Endodermal cell (in vitro differentiated cells): ENCODE results near the gene COX8C. TPM values are rescaled to one million over a fixed set of nuclear protein-coding genes. Genes with fewer than 3 reads are reported as not detected.

Experiments used
- total RNA-seq, 2 donors: library from RNA; stranded (reverse); fragmentation: NEBNext Ultra II Directional in 1 of 2; extraction: Animal tissue kit (Norgen Biotek cat#: 25700) in 1 of 2; gene quantifications; 2 replicates in 1 of 2; 3 replicates in 1 of 2; pipeline ENCODE4 v1.2.1, GENCODE V29; 2021

The COX8C gene
- total RNA-seq, 2 donors from 2014 or later = not detected

Other genes with a start within 250 kb of the COX8C start
- gene ITPK1, start 231.3 kb upstream of the COX8C start, total RNA-seq = 10 to 100 TPM; 59.9 to 66.9 TPM
- gene MOAP1, start 162.3 kb upstream of the COX8C start, total RNA-seq = 10 to 100 TPM; 15.8 to 23.6 TPM
- 10 to 100 TPM; 25.0 to 27.9 TPM for gene LYSET, start 161.9 kb upstream of the COX8C start, total RNA-seq
- gene GON7, start 140.1 kb upstream of the COX8C start, total RNA-seq = 1 to 10 TPM; 6.5 to 7.2 TPM
- 10 to 100 TPM; 25.0 to 25.6 TPM for gene UBR7, start 139.9 kb upstream of the COX8C start, total RNA-seq
- 10 to 100 TPM; 42.8 to 48.6 TPM for gene BTBD7, start 14.1 kb upstream of the COX8C start, total RNA-seq
- gene UNC79, start 83.8 kb downstream of the COX8C start, total RNA-seq = 10 to 100 TPM in 1 of 2 donors, 1 to 10 TPM in 1; 6.0 to 14.4 TPM